HG03520 (cell line): ENCODE measurements around the gene NAXE.
"Not testable (repeated sequence)": the region's sequence is repeated elsewhere in the genome, so short reads cannot be mapped to it uniquely, and the experiment has no call there.

ENCODE experiments used
- ATAC-seq: cut with Tn5 transposase; IDR thresholded peaks from one replicate; pipeline ENCODE4 v1.9.1; 2021; ENCODE audit warnings: mild to moderate bottlenecking, moderate library complexity; ENCODE audit not compliant: unreplicated experiment

The NAXE gene

DNA sequence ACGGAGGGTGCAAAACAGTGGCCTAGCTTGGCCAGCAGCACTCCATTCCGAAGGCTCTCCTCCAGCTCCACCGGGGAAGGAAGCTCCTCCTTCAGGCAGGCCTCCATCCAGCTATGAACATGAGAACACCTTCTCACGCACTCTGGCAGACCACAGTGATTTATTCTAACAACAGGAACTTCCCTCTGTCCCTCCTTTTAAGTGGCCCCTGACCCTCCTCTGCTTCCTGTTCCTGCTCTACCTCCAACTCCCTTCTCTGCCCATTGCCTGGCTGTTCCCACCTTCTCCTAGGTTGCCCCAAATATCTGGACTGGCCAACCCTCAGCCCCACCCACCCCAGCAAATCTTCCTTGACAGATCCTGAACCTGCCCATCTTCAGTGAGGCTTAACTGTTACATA, 25.1 kb upstream of the NAXE start:
- ATAC-seq: no peak

DNA sequence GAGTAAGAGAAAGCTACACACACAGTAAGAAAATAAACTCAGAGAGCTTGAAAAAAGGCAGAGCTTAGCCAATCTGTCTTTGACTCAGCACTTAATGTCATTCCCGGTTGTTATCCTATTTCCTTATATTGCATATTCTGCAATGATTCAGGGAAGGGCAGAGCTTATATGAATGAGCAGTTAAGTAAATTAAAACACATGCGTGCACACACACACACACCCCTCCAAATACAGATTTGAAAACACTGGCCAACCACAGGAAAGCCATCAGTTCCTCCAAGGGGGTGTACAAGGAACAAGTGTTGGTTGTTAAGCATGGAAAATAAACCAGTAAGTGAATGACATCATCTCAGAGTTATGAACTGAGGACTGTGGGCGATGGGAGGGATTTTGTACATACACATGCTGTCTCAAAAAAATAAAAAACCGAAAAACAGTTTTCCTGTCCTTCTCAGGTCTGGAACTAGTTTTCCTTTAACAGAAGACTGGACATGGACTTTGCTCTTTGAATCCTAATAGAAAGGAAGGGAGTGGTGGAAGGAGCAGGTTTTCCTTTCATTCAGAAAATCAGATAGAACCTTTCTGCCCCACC, 20.2 kb upstream of the NAXE start:
- no peak for ATAC-seq

DNA sequence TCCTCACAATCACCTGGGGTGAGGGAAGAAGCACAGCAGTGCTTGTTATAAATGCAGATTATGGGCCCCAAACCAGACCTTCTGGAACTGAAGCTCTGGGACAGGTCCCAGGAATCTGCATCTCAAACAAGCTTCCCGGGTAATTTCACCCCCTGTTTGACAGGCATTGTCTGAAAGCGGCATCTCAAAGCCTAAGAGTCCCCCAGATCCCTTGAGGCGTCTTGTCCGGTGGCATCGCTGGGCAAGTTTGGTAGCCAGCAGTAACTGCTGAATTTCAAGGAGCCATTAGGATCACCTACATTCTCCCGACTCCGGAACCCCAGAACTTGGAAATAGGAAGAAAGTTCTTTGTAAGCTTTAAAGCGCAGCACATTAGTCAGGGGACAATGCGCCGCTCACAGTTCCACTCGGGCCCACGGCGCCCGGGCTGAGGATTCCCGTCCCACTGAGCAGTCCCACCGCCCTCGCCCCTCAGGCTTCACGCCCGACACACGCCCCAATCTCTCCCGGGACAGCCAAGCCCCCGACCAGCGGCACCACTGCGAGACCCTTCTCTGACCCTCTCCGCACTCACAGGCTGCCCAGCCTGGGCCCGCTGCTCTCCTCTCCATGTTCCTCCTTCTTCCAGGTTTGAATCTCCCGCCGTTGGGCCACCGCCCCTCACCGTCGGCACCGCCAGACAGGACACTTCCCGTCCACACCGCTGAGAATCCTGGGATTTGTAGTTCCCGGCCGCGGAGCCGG, 19.5 kb upstream of the NAXE start, which contains the start of gene IQGAP3:
IQGAP3 (minus strand) TSS at position 647 of the 744 bp plus-strand sequence; CDS start at position 611, 36 bp downstream.
- no peak for ATAC-seq

DNA sequence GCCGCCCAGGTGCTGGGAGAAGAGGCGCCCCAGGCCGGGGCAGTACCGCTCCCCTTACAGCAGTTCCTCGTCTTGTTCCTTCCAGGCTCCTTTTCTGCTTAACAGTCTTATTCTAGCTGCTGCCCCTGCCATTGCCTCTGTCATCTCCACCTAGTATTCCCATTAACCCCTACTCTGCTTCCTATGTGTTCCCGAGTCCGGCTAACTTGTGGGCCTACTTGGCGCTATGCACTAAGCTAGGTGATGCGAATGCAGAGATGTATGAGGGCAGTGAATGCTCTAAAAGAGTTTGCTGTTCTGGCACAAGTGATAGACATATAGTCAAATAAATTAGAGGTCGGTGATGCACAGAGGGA, 18.9 kb upstream of the NAXE start:
- ATAC-seq: no peak

DNA sequence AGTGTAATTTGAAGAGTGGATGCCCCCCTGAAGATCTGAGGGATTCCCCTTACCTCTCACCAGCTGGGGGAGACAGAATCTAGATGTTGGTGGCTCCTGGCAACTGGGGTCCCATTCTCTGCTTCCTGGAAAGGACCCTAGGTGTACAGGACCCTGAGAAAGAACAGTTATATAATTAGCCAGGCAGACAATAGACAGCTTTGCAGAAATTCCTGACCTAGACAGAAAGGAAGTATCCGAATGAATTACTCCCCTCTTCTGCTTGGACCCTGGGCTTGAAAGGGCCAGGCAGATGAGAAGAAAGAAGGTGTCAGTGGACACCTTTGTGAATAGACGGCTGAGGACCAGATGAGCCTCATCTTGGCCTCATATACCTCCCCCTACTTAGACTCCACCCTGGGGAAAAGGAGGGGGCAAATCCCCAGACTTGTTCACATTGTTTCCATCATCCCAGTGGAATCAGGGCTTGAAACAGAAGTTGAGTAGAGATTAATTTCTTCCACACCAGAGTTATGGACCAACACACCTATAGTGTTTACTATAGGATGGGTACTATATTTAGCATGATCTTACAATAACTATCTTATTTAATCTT, 17.4 kb upstream of the NAXE start:
- ATAC-seq: no peak

DNA sequence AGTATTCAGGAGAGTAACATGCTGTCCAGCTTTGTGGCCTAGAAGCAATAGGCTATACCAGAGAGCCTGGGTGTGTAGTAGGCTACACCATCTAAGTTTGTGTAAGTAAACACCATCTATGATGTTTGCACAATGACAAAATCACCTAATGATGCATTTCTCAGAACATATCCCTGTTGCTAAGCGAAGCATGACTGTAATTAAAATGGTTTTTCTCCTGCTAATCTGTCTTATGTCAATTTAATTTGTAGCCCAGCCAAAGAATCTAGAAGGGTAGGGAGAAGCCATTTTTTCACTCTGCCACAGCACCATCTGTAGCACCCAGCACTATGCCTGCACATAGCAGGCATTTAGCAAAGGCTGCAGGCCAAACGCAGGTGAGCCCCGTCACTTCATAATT, 14.0 kb upstream of the NAXE start:
- no peak for ATAC-seq

DNA sequence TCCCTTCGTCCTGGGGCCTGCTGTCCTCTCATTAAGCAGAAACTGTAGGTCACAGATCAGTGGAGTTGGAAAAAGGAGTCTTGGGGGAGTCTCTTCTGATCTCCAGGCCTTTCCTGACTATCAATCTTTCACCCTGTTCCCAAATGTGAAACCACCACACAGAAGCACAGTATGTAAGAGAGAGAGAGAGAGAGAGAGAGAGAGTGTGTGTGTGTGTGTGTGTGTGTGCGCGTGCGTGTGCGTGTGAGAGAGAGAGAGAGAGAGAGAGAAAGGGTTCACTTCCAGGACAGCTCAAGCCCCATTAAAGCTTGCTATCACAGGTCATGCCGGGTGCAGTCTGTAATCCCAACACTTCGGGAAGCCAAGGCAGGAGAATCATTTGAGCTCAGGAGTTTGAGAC, 13.5 kb upstream of the NAXE start:
- ATAC-seq: no peak

DNA sequence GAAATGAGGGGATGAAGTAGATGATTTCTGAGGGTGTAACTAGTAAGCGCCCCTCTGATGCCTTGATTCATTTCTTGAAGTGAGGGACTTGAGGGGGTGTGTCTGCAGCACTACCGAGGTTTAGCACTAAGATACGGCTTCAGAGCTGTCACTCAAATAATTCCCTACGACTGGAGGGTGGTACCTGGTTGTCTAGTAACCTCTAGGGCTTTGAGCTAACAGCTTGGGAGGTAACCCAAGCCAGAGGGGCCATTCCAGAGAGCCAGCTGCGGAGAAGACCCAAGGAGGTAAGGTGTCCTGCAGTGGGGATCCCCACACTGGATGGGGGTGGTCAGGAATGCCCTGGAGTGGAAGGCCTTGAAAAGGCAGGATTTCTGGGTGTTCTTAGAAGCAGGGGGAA, 12.1 kb upstream of the NAXE start, which contains the start of gene TTC24:
TTC24 (plus strand) TSS at position 252 of the 400 bp plus-strand sequence. CDS start 1,642 bp downstream, outside the sequence.
- ATAC-seq: no peak

DNA sequence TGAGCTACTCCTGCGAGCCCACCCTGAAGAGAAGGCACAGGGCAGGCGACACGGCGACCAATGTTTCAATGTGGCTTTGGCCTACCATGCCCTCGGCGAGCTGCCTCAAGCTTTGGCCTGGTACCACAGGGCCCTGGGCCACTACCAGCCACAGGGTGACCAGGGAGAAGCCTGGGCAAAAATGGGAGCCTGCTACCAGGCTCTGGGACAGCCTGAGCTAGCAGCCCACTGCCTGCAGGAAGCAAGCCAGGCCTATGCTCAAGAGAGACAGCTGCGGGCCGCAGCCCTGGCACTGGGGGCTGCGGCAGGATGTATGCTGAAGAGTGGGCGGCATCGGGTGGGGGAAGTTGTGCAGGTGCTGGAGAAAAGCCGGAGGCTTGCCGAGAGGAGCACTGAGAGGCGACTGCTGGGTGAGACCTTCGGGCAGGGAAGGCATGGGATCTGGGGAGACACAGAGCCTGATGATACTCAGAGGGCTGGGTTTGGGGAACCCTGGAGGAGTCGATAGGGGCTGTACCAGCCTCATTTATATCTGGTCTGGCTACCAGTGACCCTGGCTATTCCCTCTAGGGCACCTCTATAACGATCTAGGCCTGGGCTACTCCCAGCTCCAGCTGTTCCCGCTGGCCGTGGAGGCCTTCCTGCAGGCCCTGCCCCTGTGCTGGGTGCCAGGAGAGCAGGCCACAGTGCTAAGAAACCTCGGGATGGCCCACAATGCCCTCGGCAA, 9.8 kb upstream of the NAXE start:
- ATAC-seq: no peak

DNA sequence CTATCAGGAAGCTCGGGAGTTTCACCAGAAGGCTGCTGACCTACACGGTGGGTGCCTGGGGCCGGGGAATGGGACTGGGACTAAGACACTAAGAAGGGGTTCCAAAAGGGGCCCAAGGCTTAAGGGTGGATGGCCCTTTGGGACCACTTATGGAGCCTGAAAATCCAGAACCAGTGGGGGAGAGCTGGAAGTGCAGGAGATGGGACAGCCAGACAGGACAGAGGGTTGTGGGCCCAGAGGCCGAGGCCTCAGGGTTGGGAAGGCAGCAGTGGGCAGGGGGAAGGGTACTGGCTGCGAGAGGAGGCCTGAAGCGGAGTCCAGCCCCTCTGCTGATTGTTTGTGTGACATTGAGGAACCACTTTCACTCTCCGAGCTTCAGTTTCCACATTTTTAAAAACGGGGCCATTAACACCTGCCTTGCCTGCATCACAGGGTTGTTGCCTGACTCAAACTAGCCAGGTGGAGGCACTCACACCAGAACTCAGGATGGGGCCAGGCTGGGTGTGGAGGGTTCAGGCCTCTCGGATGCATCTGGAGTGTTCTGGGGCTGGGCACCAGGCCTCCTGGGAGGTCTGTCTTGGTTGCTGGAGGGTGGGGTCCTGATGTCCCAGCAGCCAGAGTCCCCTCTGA, 9.1 kb upstream of the NAXE start:
- no peak for ATAC-seq

DNA sequence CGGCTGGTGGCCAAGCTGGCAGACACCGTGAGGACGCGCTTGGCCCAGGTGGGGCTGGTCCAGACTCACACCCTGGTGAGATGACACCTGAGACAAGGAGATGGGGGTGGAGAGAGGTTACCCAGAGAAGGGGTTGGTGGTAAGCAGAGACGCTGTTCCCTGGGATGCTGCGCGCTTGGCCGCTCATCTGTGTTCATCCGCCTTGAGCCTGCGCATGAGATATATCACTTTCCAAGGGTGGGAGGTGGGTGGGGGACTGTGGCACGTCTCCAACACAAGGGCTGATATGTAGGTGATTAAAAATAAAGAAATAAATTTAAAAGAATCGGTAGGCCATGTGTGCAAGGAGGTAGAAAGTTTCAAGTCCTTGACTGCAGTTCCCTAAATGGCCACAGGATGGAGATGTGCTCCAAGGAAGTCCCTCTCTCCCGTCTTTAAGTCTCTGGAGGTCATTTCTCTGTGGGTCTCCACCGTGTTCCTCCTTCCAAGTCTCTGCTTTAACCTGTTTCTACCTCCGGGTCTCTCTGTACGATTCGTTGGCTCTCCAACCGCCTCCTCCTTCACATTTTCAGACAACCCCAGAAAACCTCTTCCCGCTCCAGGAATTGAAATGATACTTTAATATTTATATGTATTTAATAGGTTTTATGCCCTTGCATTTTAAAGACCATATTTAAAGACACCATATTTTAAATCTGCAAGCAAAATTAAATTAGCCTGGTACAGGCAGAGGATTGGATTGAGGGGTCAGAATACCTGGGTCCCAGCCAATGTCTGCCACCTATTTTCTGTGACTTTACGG, 7.6 kb upstream of the NAXE start:
- no peak for ATAC-seq

DNA sequence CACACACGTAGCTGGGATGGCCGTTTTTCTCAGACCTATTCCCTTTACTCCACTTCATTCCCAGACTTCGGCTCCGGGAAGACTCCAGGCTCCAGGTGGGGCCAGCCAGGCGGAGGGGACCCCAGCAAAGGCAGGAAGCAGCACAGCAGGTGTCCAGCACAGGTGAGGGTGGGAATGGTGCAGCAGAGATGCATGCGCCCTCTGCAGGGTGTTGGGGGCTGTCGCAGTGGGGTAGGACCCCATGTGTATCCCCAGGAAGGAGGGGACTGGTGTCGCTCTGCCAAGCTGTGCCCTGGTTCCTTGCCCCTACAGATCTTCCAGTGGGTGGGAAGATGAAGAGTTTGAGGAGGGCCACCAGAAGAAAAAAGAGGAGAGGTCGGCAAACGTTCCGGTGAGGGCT, 6.8 kb upstream of the NAXE start:
- no peak for ATAC-seq

DNA sequence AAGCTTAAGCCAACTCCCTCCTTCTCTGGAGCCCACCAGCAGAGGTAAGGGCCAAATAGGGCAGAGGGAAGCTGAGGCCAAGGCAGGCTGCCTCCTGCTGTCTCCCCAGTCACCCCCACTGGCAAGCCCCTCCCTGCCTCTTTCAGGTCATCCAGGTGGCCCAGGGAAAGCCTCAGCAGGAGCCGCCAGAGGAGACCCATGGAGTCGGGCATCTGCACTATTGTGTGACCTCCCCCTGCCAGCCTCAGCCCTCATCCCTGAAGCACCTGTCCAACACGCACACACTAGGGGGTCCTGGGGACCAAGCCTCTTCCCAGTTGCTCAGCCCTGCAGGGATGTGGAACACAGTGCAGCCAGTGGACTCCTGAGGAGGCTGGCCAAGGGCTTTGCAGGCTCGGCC, 5.3 kb upstream of the NAXE start:
- no peak for ATAC-seq

DNA sequence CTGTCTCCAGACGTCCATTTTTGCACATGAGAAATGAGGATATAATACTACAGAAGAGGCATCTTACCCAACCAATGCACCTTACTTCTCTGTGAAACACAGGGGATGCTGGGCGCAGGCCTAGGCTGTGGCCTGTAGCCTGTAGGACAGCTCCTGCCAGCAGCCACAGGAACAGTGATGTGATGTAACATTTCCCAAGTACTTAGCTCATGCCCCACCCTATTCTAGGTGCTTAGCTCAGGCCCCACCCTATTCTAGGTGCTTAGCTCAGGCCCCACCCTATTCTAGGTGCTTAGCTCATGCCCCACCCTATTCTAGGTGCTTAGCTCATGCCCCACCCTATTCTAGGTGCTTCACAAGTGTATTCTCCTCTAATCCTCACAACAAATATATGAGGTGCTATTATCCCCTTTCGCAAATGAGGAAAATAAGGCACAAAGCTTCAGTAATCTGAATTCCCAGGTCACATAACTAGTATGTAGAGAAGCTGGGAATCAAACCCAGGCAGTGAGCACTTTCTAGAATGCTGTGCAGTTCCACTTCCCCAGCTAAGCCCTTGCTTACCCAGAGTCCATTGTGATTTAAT, 4.6 kb upstream of the NAXE start:
- no peak for ATAC-seq

DNA sequence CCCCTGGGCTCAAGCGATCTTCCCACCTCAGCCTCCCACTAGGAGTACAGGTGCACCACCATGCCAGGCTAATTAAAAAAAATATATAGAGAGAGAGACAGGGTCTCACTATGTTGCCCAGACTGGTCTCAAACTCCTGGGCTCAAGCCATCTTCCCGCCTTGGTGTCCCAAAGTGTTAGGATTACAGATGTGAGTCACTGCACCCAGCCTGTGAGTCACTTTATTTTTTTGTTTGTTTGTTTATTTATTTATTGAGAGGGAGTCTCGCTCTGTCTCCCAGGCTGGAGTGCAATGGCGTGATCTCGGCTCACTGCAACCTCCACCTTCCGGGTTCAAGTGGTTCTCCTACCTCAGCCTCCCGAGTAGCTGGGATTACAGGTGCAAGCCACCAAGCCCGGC, 3.6 kb upstream of the NAXE start:
- not testable (repeated sequence) for ATAC-seq

DNA sequence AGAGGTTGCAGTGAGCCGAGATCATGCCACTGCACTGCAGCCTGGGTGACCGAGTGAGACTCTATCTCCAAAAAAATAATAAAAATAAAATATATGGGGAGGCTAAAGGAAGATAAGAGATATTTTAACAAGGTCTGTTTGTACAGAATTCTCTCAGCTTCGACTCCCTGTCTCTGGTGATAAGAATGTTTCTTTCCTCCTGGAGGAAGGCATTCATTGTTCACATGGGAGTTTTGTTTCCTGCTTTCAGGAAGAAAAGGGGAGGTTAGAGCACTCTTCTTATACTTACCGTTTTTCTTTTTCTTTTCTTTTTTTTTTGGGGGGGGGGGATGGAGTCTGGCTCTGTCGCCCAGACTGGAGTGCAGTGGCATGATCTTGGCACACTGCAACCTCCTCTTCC, 2.0 kb upstream of the NAXE start:
- no peak for ATAC-seq

DNA sequence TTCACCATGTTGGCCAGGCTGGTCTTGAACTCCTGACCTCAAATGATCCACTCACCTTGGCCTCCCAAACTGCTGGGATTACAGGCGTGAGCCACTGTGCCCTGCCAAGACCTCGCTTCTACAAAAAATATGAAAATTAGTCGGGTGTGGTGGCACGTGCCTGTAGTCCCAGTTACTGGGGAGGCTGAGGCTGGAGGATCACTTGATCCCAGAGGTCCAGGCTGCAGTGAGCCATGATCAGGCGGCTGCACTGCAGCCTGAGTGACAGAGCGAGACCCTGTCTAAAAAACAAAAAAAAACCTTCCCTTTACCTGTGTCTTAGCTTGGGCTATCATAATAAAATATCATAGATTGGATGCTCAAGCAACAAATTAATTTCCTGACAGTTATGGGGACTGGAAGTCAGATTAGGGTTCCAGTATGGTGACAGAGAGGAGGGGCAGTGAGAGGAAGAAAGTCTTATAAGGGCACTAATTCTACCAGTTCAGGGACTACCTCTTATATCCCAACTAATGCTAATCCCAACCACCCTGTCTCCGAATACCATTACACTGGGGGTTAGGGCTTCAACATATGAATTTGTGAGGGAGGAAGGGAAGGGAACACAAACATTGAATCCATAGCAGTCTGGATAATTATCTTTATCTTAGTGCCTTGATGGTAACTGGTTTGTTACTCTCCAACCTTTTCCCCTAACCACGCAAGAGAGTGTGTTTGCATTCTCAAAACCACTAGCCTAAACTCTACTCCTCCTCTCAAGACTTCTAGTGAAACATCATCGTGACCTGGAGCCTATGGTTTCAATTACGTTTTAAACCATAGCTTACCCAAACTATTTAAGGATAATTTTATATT, 1.0 kb upstream of the NAXE start:
- ATAC-seq: no peak

DNA sequence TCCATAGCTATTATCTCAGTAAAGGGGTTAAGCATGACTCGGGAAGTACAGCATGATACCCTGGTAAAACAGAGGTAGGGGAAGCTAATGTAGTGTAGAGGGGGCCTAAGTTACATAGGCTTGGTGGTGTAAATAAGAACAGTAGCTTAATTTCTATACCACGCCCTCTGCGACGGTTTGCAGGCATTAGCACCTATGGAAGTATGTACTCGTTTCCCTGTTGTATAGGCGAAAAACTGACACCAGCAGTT, 470 bp upstream of the NAXE start:
- ATAC-seq: peak; percentile 13

DNA sequence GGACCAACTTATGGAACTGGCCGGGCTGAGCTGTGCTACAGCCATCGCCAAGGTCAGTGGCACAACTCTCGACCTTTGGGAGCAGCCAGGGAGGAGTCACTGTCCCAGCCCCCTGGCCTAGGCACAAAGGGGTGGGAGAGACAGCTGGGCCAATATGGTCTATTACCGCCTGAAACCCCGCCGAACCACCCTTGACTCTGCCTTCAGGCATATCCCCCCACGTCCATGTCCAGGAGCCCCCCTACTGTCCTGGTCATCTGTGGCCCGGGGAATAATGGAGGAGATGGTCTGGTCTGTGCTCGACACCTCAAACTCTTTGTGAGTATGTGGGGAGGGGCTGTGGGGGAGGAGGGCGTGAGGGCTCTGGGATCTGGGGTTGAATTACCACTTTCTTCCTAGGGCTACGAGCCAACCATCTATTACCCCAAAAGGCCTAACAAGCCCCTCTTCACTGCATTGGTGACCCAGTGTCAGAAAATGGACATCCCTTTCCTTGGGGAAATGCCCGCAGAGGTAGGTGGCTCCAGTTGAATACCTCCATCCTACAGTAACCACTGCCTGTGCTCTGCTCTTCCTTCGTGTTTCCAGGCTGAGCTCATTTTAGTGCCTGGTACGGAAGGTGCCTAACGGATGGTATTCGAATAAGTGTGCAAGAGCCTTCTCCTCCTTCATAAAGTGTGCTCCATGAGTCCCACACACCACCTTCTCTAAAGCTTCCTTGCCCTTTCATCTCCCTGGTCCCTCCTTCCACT, 758 bp downstream of the NAXE start:
- no peak for ATAC-seq
